Occipital lobe (tissue), 1 donor: ENCODE results near the gene KDM6A. TPM values are rescaled to one million over a fixed set of nuclear protein-coding genes. Genes with fewer than 3 reads are reported as not detected.

Experiments used
- total RNA-seq: library from RNA; depleted of rRNA; stranded (reverse); fragments of >200 nt; gene quantifications from one replicate; pipeline ENCODE4 v1.2.3, GENCODE V29; 2014

KDM6A gene
- total RNA-seq, 1 donor from 2014 or later = 46.3 TPM

Other genes with a start within 250 kb of the KDM6A start
- not detected for gene DUSP21, start 29.2 kb upstream of the KDM6A start, total RNA-seq